IPS-18a (cell line): ENCODE data around the gene SUSD5.
"Not testable (repeated sequence)": the region's sequence is repeated elsewhere in the genome, so short reads cannot be mapped to it uniquely, and the experiment has no call there.

Experiments used
- H3K27ac ChIP-seq: one replicate; pipeline ENCODE4 v1.5.1; 2013; ENCODE audit warnings: low read length
- H3K27me3 ChIP-seq: one replicate; pipeline ENCODE4 v1.6.1; 2013; ENCODE audit warnings: mild to moderate bottlenecking, low read length; ENCODE audit not compliant: control insufficient read depth, insufficient read depth
- H3K36me3 ChIP-seq: one replicate; pipeline ENCODE4 v1.6.1; 2013; ENCODE audit warnings: low read depth, low read length; ENCODE audit not compliant: control insufficient read depth
- H3K4me1 ChIP-seq: one replicate; pipeline ENCODE4 v1.6.1; 2013; ENCODE audit warnings: low read depth, low read length; ENCODE audit not compliant: control insufficient read depth
- H3K4me3 ChIP-seq: one replicate; pipeline ENCODE4 v1.5.1; 2013; ENCODE audit warnings: low read length
- H3K9ac ChIP-seq: one replicate; pipeline ENCODE4 v1.6.1; 2013; ENCODE audit warnings: mild to moderate bottlenecking, low read length, moderate library complexity
- H3K9me3 ChIP-seq: one replicate; pipeline ENCODE4 v1.6.1; 2013; ENCODE audit warnings: low read depth, low read length; ENCODE audit not compliant: control insufficient read depth

SUSD5 gene

GRCh38 chr3:33167716-33168336 is 50.8 kb downstream of the SUSD5 start:
- Histone ChIP-seq H3K27me3 (no peaks in the 10 kb centered on the region), H3K4me1 (no peaks in the 10 kb centered on the region), H3K36me3 (no peaks in the 10 kb centered on the region), H3K4me3 (no peak overlapping the region), H3K9ac (no peak overlapping the region), H3K27ac (no peak overlapping the region), H3K9me3 (no peaks in the 10 kb centered on the region)

- H3K4me1 ChIP-seq = no peaks in the 10 kb centered on the region
- no peak overlapping the region for H3K9ac ChIP-seq
- no peaks in the 10 kb centered on the region for H3K36me3 ChIP-seq
- H3K4me3 ChIP-seq = no peak overlapping the region
- no peaks in the 10 kb centered on the region for H3K27me3 ChIP-seq
- H3K9me3 ChIP-seq = no peaks in the 10 kb centered on the region
- H3K27ac ChIP-seq = no peak overlapping the region
Measured at GRCh38 chr3:33167284-33167683, 51.3 kb downstream of the SUSD5 start.

- Histone ChIP-seq H3K4me3 (no peak overlapping the region), H3K27ac (no peak overlapping the region), H3K27me3 (no peaks in the 10 kb centered on the region), H3K9me3 (no peaks in the 10 kb centered on the region), H3K36me3 (no peaks in the 10 kb centered on the region), H3K9ac (no peak overlapping the region), H3K4me1 (no peaks in the 10 kb centered on the region)
Measured at GRCh38 chr3:33166095-33166494, 52.5 kb downstream of the SUSD5 start.

GRCh38 chr3:33165372-33165771 is 53.2 kb downstream of the SUSD5 start:
- Histone ChIP-seq H3K36me3 (no peaks in the 10 kb centered on the region), H3K27me3 (no peaks in the 10 kb centered on the region), H3K4me3 (no peak overlapping the region), H3K4me1 (no peaks in the 10 kb centered on the region), H3K9me3 (no peaks in the 10 kb centered on the region), H3K9ac (no peak overlapping the region), H3K27ac (no peak overlapping the region)

GRCh38 chr3:33162621-33163020 is 56.0 kb downstream of the SUSD5 start:
- H3K4me1 ChIP-seq, H3K9ac ChIP-seq, H3K27me3 ChIP-seq, H3K27ac ChIP-seq, H3K36me3 ChIP-seq, H3K9me3 ChIP-seq, H3K4me3 ChIP-seq: not testable (repeated sequence)

- Histone ChIP-seq H3K27me3 (no peaks in the 10 kb centered on the region), H3K9ac (no peak overlapping the region), H3K4me3 (no peak overlapping the region), H3K4me1 (no peaks in the 10 kb centered on the region), H3K9me3 (no peaks in the 10 kb centered on the region), H3K36me3 (no peaks in the 10 kb centered on the region), H3K27ac (no peak overlapping the region)
Measured at GRCh38 chr3:33159981-33160380, 58.6 kb downstream of the SUSD5 start.

GRCh38 chr3:33159234-33159633 is 59.4 kb downstream of the SUSD5 start:
- no peaks in the 10 kb centered on the region for H3K9me3 ChIP-seq
- no peak overlapping the region for H3K9ac ChIP-seq
- no peaks in the 10 kb centered on the region for H3K27me3 ChIP-seq
- no peak overlapping the region for H3K4me3 ChIP-seq
- H3K36me3 ChIP-seq = no peaks in the 10 kb centered on the region
- H3K4me1 ChIP-seq = no peaks in the 10 kb centered on the region
- no peak overlapping the region for H3K27ac ChIP-seq

GRCh38 chr3:33155301-33155700 is 63.3 kb downstream of the SUSD5 start:
- Histone ChIP-seq H3K27me3 (no peaks in the 10 kb centered on the region), H3K36me3 (no peaks in the 10 kb centered on the region), H3K4me1 (no peaks in the 10 kb centered on the region), H3K9me3 (no peaks in the 10 kb centered on the region), H3K9ac (no peak overlapping the region), H3K4me3 (no peak overlapping the region), H3K27ac (no peak overlapping the region)

- no peaks in the 10 kb centered on the region for H3K27me3 ChIP-seq
- no peaks in the 10 kb centered on the region for H3K9me3 ChIP-seq
- H3K4me1 ChIP-seq = no peaks in the 10 kb centered on the region
- no peak overlapping the region for H3K9ac ChIP-seq
- H3K4me3 ChIP-seq = no peak overlapping the region
- H3K27ac ChIP-seq = no peak overlapping the region
- no peaks in the 10 kb centered on the region for H3K36me3 ChIP-seq
Measured at GRCh38 chr3:33153782-33154181, 64.8 kb downstream of the SUSD5 start.

- Histone ChIP-seq H3K27ac (no peak overlapping the region), H3K4me3 (no peak overlapping the region), H3K9ac (no peak overlapping the region), H3K9me3 (no peaks in the 10 kb centered on the region), H3K36me3 (no peaks in the 10 kb centered on the region), H3K27me3 (no peaks in the 10 kb centered on the region), H3K4me1 (no peaks in the 10 kb centered on the region)
Measured at GRCh38 chr3:33152363-33153360, 65.9 kb downstream of the SUSD5 start.

GRCh38 chr3:33149342-33149741 is 69.3 kb downstream of the SUSD5 start:
- H3K36me3 ChIP-seq = no peaks in the 10 kb centered on the region

More at GRCh38 chr3:33149342-33149741, 69.3 kb downstream of the SUSD5 start:
- Histone ChIP-seq H3K9ac (no peak overlapping the region), H3K27ac (no peak overlapping the region), H3K4me1 (no peaks in the 10 kb centered on the region), H3K9me3 (no peaks in the 10 kb centered on the region), H3K4me3 (no peak overlapping the region), H3K27me3 (no peaks in the 10 kb centered on the region)
